Heart left ventricle (tissue), 13 donors: Measurements from ENCODE around the gene C9orf152.

Experiments
- POLR2A ChIP-seq, 2 donors: fragments of 450-650 bp; IDR thresholded peaks; one replicate each; pipeline ENCODE4 v1.6.1; 2017; ENCODE audit warnings: antibody characterized with exemption in 2 of 2, mild to moderate bottlenecking in 2 of 2, moderate library complexity in 2 of 2
- TF ChIP-seq, protein P1 (sequence below), 12 donors: fragments of 200-600 bp; sonication (generic) in 4 of 12; IDR thresholded peaks; one replicate each; pipeline versions ENCODE4 v1.5.0 to v1.8.0; 2018 to 2022; ENCODE audit warnings: antibody characterized with exemption in 12 of 12, mild to moderate bottlenecking in 5 of 12
- donor health status: ischemic (EF 13 %, LVEDD 7.1; RV severe dilation, severe dysfunction).
- donor health status: DM: no; HTN: yes; CAD: no.
- donor health status: DM: no; HTN: no; CAD: no.
- donor health status: ischemic (EF 25% LVEDD 6.9; RV normal size, moderate dysfunction).
- donor health status: ischemic (EF 25% LVEDD 5.7; RV mildly dilated, moderate dysfunction).
- donor health status: ischemic (EF 35%, LVEDD 5.7; RV mildly dilated, moderate dysfunction).
- donor health status: nonischemic (EF 11% LVEDD 7.7; RV severe dilation, severe dysfunction).
- donor health status: DM: yes; HTN: yes; CAD: no.
- donor health status: PGD.
- donor health status: ischemic (EF 29% LVEDD 5.4; RV normal size, mild dysfunction).
- donor health status: nonischemic (EF 23%, LVEDD 6.1; RV moderate dilation, normal function).

GRCh38 chr9:110255463-110256379 lies 47.8 kb upstream of the C9orf152 start:
- TF ChIP-seq, protein P1, sequence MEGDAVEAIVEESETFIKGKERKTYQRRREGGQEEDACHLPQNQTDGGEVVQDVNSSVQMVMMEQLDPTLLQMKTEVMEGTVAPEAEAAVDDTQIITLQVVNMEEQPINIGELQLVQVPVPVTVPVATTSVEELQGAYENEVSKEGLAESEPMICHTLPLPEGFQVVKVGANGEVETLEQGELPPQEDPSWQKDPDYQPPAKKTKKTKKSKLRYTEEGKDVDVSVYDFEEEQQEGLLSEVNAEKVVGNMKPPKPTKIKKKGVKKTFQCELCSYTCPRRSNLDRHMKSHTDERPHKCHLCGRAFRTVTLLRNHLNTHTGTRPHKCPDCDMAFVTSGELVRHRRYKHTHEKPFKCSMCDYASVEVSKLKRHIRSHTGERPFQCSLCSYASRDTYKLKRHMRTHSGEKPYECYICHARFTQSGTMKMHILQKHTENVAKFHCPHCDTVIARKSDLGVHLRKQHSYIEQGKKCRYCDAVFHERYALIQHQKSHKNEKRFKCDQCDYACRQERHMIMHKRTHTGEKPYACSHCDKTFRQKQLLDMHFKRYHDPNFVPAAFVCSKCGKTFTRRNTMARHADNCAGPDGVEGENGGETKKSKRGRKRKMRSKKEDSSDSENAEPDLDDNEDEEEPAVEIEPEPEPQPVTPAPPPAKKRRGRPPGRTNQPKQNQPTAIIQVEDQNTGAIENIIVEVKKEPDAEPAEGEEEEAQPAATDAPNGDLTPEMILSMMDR (IDR thresholded peaks at IDR 0.05) = no peak
- no peak for TF ChIP-seq POLR2A (IDR thresholded peaks at IDR 0.05)
